NB4 (cell line): ENCODE data around the gene PIP5K1A.

ENCODE experiments used
- CTCF ChIP-seq: IDR thresholded peaks from one replicate; pipeline ENCODE4 v1.5.1; 2012; ENCODE audit warnings: low read depth, low read length
- POLR2A ChIP-seq: IDR thresholded peaks from 2 replicates; pipeline ENCODE4 v1.6.1; 2011; ENCODE audit warnings: mild to moderate bottlenecking; ENCODE audit not compliant: insufficient read length; ENCODE audit errors: extremely low read depth

- TF ChIP-seq CTCF = no peak
- TF ChIP-seq POLR2A = no peak
These were observed 89.6 kb downstream of the PIP5K1A start for GRCh38 chr1:151287767-151288500.
